ENCODE measurements around the gene NOP56.

DNA sequence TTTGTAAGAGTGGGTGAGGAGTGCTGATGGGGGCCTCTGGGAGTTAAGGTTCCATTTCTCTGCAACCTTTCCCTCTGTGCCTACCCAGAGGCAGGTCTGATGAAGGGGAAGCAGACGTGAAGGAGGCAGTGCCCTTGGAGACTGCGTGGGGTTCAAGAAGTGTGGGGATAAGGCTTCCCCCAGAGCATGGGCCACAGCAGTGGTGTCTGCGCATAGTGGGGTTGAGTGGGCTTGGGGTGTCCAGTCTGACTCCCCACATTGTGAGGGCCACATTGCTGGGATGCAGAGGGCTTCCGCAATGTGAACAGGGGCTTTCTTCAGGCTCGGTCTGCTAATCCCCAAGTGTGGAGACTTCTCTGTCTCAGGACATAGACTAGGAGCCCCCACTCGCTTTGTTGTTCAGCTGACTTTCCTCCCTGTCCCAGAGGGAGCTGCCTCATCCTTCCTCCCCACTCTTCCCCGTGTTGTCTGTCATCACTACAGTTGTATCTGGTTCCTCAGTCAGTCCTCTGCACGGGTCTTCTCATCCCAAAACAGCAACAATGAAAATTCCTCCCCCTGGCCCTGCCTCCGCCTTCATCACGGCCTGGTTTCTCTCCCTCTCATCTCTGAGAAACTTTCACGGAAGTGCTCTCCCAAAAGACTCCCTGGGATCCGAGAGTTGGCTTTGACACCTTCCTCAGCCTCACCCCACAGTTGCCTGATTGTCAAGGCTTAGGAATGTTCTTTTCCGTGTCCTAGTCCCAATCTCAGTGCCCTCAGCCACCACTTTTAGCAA lies 43.0 kb downstream of the NOP56 start:
- TF ChIP-seq POLR2A (IDR thresholded peaks at IDR 0.05; ENCODE audit: low read depth, low read length) (no peak), POLR2AphosphoS5 (IDR thresholded peaks at IDR 0.05; ENCODE audit: low read depth, low read length) (no peak), TAF1 (IDR thresholded peaks at IDR 0.05; ENCODE audit: low read depth, low read length) (no peak), POU2F2 (IDR thresholded peaks at IDR 0.05; ENCODE audit: low read depth, low read length) (no peak)

Data from GM12891 (cell line).